GM18873 (cell line): ENCODE data around the gene ABCD1.
"Not testable (repeated sequence)": the region's sequence is repeated elsewhere in the genome, so short reads cannot be mapped to it uniquely, and the experiment has no call there.

Experiments used
- ATAC-seq: cut with Tn5 transposase; IDR thresholded peaks from one replicate; pipeline ENCODE4 v1.9.1; 2021; ENCODE audit warnings: mild to moderate bottlenecking, moderate library complexity, moderate number of reproducible peaks; ENCODE audit not compliant: unreplicated experiment, low FRiP score

Gene ABCD1

DNA sequence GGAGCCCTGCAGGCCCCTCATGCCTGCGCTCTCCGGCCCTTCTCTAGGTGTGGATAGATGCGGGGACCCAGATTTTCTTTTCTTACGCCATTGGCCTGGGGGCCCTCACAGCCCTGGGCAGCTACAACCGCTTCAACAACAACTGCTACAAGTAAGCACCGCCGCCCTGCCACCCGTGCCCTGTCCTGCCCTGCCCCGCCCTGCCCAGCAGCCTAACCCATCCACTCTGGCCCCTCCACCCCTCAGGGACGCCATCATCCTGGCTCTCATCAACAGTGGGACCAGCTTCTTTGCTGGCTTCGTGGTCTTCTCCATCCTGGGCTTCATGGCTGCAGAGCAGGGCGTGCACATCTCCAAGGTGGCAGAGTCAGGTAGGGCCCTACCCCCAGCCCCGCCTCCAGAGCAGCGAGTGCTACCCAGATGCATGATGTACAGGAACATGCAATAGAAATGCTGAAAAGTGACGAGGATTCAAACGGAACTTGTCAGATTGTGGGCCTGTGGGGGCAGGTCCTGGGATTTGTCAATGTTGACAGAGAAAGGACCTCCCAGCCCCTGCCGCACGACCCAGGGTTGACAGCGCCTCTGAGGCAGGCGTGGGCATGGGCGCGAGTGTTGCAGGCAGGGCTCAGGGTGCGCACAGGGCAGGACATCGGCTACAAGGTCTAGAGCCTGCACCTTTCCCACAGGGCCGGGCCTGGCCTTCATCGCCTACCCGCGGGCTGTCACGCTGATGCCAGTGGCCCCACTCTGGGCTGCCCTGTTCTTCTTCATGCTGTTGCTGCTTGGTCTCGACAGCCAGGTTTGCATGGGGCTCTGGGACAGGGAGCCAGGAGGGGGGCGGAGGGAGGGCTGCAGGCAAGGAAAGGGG, 31.2 kb upstream of the ABCD1 start:
- ATAC-seq = no peak

GRCh38 chrX:153694256-153694655, 30.4 kb upstream of the ABCD1 start:
- not testable (repeated sequence) for ATAC-seq

DNA sequence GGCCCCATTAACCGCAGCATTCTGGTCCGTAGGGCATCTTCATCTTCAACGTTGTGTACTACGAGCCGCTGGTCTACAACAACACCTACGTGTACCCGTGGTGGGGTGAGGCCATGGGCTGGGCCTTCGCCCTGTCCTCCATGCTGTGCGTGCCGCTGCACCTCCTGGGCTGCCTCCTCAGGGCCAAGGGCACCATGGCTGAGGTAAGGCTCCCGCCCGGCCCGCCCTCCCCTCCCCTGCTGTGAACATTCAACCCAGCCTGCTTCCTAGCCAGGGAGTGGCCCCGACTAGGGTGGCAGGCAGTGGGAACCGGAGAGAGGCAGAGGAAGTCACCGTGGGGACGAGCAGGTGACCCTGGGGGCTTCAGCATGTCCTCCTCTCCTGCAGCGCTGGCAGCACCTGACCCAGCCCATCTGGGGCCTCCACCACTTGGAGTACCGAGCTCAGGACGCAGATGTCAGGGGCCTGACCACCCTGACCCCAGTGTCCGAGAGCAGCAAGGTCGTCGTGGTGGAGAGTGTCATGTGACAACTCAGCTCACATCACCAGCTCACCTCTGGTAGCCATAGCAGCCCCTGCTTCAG, 29.9 kb upstream of the ABCD1 start:
- no peak for ATAC-seq

GRCh38 chrX:153696100-153696499, 28.6 kb upstream of the ABCD1 start:
- no peak for ATAC-seq

- not testable (repeated sequence) for ATAC-seq
Observed at GRCh38 chrX:153696538-153696937, 28.1 kb upstream of the ABCD1 start.

DNA sequence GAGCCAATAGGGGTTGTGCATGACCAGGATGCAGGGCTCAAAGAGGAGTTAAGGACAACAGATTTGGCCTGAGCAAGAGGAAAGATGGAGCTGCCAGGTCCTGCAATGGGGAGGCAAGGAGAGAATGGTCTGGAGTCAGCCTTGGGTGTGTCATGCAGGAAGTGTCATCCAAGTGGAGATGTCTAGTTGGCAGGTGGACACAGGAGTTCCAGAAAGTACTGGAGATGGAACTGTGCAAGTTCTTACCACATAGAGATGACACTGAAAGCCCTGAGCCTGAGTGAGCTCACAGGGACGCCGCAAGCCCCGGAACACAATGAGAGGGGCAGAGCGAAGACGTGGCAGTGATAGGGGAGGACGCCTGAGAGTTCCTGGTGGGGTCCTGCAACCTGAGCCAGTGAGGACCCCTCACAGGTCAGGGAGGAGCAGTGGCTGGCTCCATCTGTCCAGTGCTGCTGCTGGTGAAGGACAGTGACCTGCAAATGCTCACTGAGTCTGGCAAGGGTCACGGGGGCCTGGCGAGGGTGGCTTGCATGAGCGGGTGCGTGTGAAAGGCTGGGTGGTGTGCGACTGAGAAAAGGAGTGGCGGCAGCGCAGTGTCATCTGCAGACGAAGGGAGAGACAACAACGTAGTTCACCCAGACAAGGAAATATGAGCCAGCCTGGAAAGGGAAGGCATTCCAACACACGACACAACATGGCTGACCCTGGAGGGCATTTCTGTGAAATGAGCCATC, 27.5 kb upstream of the ABCD1 start:
- ATAC-seq = not testable (repeated sequence)

GRCh38 chrX:153697924-153698865, 26.5 kb upstream of the ABCD1 start:
- no peak for ATAC-seq

DNA sequence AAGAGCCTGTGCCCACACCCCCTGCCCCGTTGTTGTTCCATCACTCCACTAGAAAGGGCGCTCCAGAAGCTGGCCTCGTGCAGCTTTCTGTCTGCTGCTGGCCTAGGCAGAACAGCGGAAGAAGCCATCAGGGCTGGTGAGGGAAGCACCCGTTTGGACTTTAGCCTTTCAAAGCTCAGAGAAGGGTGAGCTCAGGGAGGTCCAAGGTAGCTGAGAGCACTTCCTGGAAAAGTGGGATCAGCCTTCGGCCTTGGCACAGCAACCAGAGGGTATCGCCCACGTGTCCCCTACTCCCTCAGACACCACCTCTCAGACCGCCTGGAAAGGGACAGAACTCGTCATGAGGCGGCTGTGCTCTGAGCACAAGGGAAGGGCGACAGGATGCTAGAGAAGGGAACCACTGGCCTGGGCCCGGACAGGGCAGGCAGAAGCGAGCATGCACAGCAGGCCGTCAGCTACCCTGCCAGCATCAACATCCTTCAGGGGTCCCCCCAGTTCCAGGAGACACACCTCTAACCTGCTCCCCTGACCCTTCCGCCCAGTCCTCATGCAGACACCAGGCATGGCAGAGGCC, 25.4 kb upstream of the ABCD1 start:
- ATAC-seq = not testable (repeated sequence)

DNA sequence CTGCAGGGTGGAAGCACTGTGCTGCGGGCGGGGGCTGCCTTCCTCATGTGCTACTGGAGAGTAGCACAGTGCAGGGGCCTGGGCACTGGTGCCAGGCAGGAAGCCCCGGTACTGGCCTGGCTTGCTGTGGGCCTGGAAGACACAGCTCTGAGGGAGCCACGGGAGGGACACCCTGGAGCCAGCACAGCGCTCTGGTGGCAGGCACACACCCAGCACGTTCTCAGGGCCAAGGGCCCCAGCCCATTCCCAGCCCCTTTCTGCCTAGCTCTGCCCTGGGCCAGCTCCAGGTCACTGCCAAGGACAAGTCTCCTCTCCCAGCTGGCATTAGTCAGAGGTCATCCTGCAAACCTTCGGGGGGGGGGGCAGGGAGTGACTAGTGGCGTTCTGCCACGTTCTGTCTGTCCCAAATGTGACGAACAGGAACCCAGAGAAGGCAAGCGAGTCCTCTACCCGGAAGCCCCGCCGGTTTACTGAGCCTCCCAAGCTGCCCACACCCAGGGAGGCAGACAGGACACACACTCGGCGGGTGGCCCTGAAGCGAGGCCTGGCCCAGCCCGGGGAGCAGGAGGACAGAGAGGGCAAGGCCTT, 24.8 kb upstream of the ABCD1 start:
- not testable (repeated sequence) for ATAC-seq

DNA sequence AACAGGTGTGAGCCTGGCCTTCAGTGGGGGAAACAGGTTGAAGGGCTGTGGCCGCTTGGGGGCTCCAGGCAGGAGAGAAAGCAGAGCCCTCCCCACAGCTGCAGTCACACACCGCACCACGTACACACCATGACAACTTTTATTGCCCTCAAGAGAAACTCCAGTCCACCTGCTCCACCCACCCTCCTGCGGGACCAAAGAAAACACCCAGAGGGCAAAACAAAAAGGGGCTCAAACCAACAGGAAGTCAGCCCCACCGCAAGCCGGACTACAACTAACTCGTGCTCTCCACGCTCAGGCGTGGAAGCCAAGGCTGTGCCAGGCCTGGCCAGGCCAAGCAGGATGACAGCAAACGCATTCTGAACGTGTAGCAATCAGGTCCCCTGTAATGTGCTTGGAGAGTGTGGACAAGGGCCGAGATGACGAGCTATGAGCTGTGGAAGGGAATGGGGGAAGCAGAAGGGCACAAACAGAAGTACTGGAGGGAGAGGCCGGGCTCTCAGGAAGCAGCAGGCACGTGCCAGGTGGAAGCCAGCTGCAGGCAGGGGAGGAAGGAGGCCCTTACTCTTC, 24.2 kb upstream of the ABCD1 start:
- no peak for ATAC-seq

- no peak for ATAC-seq
Observed at GRCh38 chrX:153700967-153701366, 23.7 kb upstream of the ABCD1 start.

DNA sequence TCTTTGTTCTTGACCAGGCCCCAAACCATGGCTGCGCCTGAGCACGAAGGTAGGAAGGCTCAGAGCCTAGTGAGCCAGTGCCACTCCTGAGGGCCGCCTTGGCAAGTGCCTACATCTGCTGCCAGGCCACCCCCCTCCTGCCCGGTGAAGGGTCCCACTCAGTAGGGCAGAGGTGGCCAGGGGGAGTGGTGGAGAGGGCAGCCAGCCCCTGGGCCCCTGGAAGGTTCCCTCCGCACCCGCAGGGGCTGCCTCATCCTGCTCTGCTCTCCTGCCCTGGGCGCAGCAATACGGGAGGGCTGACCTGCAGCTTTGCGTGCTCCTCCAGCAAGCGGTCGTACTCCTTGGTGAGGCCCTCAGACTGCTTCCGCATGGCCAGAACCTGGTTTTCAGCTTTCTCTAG, 22.9 kb upstream of the ABCD1 start:
- no peak for ATAC-seq

DNA sequence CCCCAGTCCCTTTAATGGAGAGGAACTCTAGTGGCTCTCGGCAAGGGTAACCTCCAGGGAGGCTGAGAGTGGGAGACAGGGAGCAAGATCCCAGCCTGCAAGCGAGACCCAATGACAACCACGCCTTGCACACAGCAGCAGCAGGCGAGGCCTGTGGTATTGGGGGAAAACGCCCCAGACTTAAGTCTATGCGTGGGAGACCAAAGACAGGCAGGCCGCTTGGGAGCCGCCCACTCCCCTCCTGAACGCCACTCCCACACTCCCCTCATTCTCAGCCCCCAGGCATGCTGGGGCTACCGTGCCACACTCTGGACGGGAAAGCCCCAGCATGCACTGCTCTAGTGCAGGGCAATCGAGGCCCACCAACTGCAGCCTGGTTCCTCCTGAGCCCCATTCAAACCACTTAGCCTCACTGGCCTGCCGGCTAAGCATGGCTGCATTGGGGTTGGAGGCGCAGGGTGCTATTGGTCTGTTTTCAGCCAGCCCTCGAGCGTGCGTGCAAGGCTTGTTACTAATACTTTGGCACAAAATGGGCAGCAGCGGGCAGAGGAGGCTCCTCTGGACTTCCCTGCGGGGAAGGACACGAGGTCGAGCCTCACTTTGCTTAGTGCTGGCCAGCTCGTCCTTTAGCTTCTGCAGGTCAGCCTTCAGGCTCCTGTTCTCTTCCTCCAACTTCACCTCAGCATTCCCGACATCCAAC, 22.2 kb upstream of the ABCD1 start:
- no peak for ATAC-seq

- no peak for ATAC-seq
Observed at GRCh38 chrX:153703036-153703370, 21.7 kb upstream of the ABCD1 start.

DNA sequence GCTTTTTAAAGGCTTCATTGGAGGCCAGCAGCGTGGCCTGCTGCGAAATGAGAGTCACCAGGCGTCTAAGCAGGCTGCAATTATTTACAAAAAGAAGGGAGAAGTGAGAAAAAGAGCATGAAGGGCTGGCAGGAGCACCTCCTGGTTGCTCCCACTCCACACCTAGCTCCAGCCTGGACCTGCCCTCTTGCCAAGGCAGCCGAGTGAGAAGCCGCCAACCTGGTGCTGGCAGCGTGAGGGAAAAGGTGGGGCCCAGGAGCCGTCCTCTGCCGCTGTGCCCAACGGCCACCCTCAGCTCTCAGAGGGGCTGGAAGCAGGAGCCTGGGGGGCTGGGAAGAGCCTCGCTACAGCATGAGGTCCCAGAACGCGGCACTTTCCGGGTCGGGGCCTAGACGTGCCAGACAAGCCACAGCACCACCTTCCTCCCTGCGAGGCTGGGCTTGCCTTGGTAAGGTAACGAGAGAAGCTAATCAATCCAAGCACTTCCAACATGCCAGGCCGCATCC, 20.6 kb upstream of the ABCD1 start:
- no peak for ATAC-seq

DNA sequence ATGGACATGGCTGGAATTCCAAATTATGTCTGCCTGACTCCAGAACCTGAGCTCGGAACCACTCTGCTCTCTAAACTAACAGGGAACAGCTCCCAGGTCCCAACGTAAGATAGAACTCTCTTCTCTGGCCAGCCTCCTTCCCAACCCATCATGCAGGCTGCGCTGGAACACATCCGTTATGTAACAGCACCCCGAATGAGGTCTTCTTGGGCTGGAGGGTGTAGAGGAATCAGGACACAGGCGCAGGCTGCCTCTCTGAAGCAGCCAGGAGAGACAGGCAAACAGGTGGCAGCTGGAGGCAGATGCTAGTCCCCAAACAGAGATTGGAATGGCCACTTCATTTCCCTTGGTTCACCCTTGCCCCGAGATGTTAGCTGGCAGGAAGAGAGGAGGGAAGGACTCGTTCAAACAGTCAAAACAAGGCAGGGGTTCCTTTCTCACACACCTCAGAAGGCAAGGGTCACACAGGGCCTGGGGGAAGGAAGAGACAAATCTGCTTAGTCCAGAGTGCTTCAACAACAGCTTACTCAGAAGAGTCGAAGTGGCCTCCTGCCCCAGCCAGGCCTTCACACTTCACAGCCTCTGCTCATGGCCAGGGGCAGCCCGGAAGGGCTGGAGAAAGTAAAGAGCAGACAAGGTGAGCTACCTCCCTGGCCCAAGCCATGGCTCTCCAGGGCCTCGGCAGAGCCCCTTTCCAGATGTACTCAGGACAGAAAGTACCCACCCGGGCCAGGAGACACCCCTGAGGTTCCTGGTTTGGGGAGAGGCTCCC, 19.8 kb upstream of the ABCD1 start:
- ATAC-seq = not testable (repeated sequence)

GRCh38 chrX:153705403-153706060, 19.1 kb upstream of the ABCD1 start:
- not testable (repeated sequence) for ATAC-seq
